Activated CD8-positive, alpha-beta T cell treated with anti-CD3 and anti-CD28 coated beads for 36 hours (primary cell): ENCODE measurements around the gene SLC27A3. TPM values are rescaled to one million over a fixed set of nuclear protein-coding genes. Genes with fewer than 3 reads are reported as not detected.

Experiments
- ATAC-seq: fragments of 200-7000 bp; cut with Tn5 transposase; one replicate; pipeline ENCODE4 v1.10.0; 2021; ENCODE audit warnings: mild to moderate bottlenecking, moderate library complexity
- CTCF ChIA-PET: fragments of 350-600 bp; sonication (Branson Sonifier 250); formaldehyde crosslinking; loops from one replicate; lab custom pipeline; 2021; ENCODE audit warnings: antibody characterized with exemption; lab: Charles Lee
- POLR2A ChIA-PET: fragments of 350-600 bp; sonication (Branson Sonifier 250); formaldehyde crosslinking; loops from one replicate; lab custom pipeline; 2021; ENCODE audit warnings: antibody characterized with exemption; lab: Charles Lee
- DNase-seq: peaks from one replicate; pipeline ENCODE4 v3.0.0-alpha.2; 2020
- H3K27ac Mint-ChIP-seq: one replicate; pipeline ENCODE4 v1.8.0; 2021; ENCODE audit warnings: mild to moderate bottlenecking, mixed read lengths
- H3K27me3 Mint-ChIP-seq: one replicate; pipeline ENCODE4 v1.8.0; 2021; ENCODE audit warnings: mixed read lengths
- H3K36me3 Mint-ChIP-seq: one replicate; pipeline ENCODE4 v1.8.0; 2021; ENCODE audit warnings: low read depth, mixed read lengths
- H3K4me1 Mint-ChIP-seq: one replicate; pipeline ENCODE4 v1.8.0; 2021; ENCODE audit warnings: low read depth, mixed read lengths
- H3K4me3 Mint-ChIP-seq: one replicate; pipeline ENCODE4 v1.8.0; 2021; ENCODE audit warnings: mild to moderate bottlenecking, moderate library complexity, mixed read lengths
- H3K9me3 Mint-ChIP-seq: one replicate; pipeline ENCODE4 v1.8.0; 2021; ENCODE audit warnings: mixed read lengths
- intact Hi-C: fragments of 100-400 bp; cut with micrococcal nuclease; formaldehyde crosslinking; loops from one replicate; pipeline ENCODE4 v1.10.0; 2022
- total RNA-seq, 2 experiments: library from RNA; stranded (reverse); gene quantifications; one replicate each; pipeline ENCODE4 v1.2.3, GENCODE V29; 2021
- TF ChIP-seq, protein P1 (sequence below): fragments of 200-600 bp; IDR thresholded peaks from one replicate; pipeline ENCODE4 v1.8.0; 2022; ENCODE audit warnings: antibody characterized with exemption, mild to moderate bottlenecking

Gene SLC27A3
- total RNA-seq, 2 experiments from 2014 or later, result 7.2 to 10.0 TPM

DNA sequence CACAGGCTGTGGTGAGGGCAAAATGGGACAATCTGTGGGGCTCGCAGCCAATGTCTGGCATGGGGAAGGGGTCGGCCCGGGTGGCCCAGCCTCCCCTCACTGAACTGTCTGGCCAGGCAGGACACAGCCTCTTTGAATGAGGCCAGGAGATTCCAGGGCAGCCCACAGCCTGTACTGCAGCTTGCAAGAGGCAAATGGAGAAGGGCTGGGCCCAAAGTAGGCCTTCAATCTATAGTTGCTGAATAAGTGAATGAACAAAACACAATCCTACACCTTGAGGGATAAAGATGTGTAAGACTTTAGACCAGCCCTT, 23.2 kb downstream of the SLC27A3 start:
- Mint-ChIP-seq H3K36me3 (no peaks in the 10 kb centered on the region), H3K4me1 (peaks cover 11% of the 10 kb centered on the region), H3K9me3 (no peaks in the 10 kb centered on the region), H3K4me3 (no peak overlapping the region), H3K27me3 (no peaks in the 10 kb centered on the region), H3K27ac (no peak overlapping the region)
- DNase-seq (no peak), ATAC-seq (no peak)
- intact Hi-C loops, result loop anchor here (2.0 kb wide), 1 partner anchor 188 kb away; the partner anchor contains the start of gene RAB13
- TF ChIP-seq, protein P1, sequence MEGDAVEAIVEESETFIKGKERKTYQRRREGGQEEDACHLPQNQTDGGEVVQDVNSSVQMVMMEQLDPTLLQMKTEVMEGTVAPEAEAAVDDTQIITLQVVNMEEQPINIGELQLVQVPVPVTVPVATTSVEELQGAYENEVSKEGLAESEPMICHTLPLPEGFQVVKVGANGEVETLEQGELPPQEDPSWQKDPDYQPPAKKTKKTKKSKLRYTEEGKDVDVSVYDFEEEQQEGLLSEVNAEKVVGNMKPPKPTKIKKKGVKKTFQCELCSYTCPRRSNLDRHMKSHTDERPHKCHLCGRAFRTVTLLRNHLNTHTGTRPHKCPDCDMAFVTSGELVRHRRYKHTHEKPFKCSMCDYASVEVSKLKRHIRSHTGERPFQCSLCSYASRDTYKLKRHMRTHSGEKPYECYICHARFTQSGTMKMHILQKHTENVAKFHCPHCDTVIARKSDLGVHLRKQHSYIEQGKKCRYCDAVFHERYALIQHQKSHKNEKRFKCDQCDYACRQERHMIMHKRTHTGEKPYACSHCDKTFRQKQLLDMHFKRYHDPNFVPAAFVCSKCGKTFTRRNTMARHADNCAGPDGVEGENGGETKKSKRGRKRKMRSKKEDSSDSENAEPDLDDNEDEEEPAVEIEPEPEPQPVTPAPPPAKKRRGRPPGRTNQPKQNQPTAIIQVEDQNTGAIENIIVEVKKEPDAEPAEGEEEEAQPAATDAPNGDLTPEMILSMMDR, result no peak
- CTCF ChIA-PET, result interaction anchor here (0.8 to 4.8 kb wide), 11 partner anchors 9 to 192 kb away, joined by 3 to 37 read pairs (median 4); partner anchors contain the start of genes DENND4B, RAB13 and RPS27
- POLR2A ChIA-PET, result interaction anchor here (1.0 to 2.3 kb wide), 2 partner anchors 148 to 192 kb away, joined by 3 to 7 read pairs; partner anchors contain the start of gene DENND4B

DNA sequence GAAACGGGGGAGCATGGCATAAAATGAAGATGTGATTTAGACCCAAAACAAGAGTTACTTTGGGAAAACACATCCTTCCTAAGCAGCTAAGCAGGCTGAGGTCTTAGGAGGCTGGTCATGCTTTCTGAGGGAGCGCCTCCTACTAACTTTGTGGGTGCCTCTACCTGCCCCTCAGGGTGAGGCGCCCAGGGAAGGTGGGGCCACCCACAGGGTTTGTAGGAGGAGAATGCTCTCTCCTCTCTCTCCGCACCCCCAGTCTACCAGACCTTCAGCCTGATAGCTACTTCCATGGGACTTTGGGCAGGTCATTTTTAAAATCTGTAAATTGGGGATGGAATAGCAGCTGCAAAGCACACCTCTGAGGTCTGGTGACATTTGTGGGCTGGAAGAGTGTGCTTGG, 23.8 kb downstream of the SLC27A3 start:
- peaks cover 17% of the 10 kb centered on the region for H3K4me1 Mint-ChIP-seq
- ATAC-seq (no peak), DNase-seq (no peak)
- H3K27ac Mint-ChIP-seq, result no peak overlapping the region
- intact Hi-C loops, result loop anchor here (2.0 kb wide), 1 partner anchor 188 kb away; the partner anchor contains the start of gene RAB13
- TF ChIP-seq, protein P1, result no peak
- H3K27me3 Mint-ChIP-seq, result no peaks in the 10 kb centered on the region
- no peak overlapping the region for H3K4me3 Mint-ChIP-seq
- ChIA-PET CTCF (interaction anchor here (1.8 to 4.8 kb wide), 3 partner anchors 9 to 187 kb away, joined by 4 to 37 read pairs (median 29); partner anchors contain the start of genes DENND4B and RAB13), POLR2A (interaction anchor here (0.6 to 2.3 kb wide), 3 partner anchors 9 to 191 kb away, joined by 3 to 7 read pairs (median 3); partner anchors contain the start of gene DENND4B)
- H3K36me3 Mint-ChIP-seq, result peaks cover 4% of the 10 kb centered on the region
- no peaks in the 10 kb centered on the region for H3K9me3 Mint-ChIP-seq

GRCh38 chr1:153799566-153800465, 24.6 kb downstream of the SLC27A3 start:
- POLR2A ChIA-PET, result interaction anchor here (0.6 kb wide), 1 partner anchor 9 kb away, joined by 3 read pairs; no protein-coding TSS in a partner anchor

DNA sequence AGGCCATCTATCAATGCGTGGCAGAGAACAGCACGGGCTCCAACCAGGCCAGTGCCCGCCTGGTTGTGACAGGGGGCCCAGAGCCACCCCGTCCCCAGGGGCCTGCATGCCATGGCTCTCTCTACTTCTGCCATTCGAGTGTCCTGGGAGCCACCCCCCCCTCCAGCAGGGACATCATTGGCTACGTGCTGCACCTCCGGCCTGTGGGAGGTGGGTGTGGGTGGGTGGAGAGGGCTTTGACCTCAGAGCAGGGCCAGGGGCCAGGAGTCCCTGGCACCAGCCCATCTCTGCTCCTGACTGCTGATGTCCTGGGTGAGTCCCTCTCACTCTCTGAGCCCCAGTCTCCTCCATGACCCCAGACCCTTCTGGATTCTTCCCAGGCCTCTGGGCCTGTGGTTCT, 25.3 kb downstream of the SLC27A3 start:
- CTCF ChIA-PET, result interaction anchor here (2.7 kb wide), 1 partner anchor 145 kb away, joined by 7 read pairs; no protein-coding TSS in a partner anchor
- POLR2A ChIA-PET, result interaction anchor here (1.2 to 1.7 kb wide), 3 partner anchors 8 to 187 kb away, joined by 3 to 6 read pairs (median 4); partner anchors contain the start of genes DENND4B and RAB13
- TF ChIP-seq, protein P1, result no peak
- ATAC-seq (no peak), DNase-seq (no peak)
- no peaks in the 10 kb centered on the region for H3K9me3 Mint-ChIP-seq
- H3K27ac Mint-ChIP-seq, result peak overlapping the region; percentile 66
- H3K4me3 Mint-ChIP-seq, result no peak overlapping the region
- H3K27me3 Mint-ChIP-seq, result no peaks in the 10 kb centered on the region
- H3K36me3 Mint-ChIP-seq, result peaks cover 4% of the 10 kb centered on the region
- intact Hi-C loops, result no loop called here
- peaks cover 27% of the 10 kb centered on the region for H3K4me1 Mint-ChIP-seq

More at GRCh38 chr1:153799566-153800465, 24.6 kb downstream of the SLC27A3 start:
- no peak overlapping the region for H3K4me3 Mint-ChIP-seq
- TF ChIP-seq, protein P1, result no peak
- CTCF ChIA-PET, result interaction anchor here (1.8 to 4.8 kb wide), 2 partner anchors 10 to 186 kb away, joined by 4 to 37 read pairs; partner anchors contain the start of gene RAB13
- intact Hi-C loops, result loop anchor here (2.0 kb wide), 1 partner anchor 187 kb away; the partner anchor contains the start of gene RAB13
- peaks cover 4% of the 10 kb centered on the region for H3K36me3 Mint-ChIP-seq
- DNase-seq (no peak), ATAC-seq (no peak)
- H3K4me1 Mint-ChIP-seq, result peaks cover 21% of the 10 kb centered on the region
- H3K27me3 Mint-ChIP-seq, result no peaks in the 10 kb centered on the region
- no peaks in the 10 kb centered on the region for H3K9me3 Mint-ChIP-seq
- H3K27ac Mint-ChIP-seq, result no peak overlapping the region
